HL-60/S4 (cell line): ENCODE measurements around the gene SPATA2L.

Experiments used
- in situ Hi-C: fragments of 300-500 bp; cut with MboI; formaldehyde crosslinking; loops from 2 replicates; pipeline ENCODE4 v1.14.3; 2022; ENCODE audit warnings: low sequenced_read_pairs

Gene SPATA2L, protein sequence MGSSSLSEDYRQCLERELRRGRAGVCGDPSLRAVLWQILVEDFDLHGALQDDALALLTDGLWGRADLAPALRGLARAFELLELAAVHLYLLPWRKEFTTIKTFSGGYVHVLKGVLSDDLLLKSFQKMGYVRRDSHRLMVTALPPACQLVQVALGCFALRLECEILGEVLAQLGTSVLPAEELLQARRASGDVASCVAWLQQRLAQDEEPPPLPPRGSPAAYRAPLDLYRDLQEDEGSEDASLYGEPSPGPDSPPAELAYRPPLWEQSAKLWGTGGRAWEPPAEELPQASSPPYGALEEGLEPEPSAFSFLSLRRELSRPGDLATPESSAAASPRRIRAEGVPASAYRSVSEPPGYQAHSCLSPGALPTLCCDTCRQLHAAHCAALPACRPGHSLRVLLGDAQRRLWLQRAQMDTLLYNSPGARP

GRCh38 chr16:89701425-89702406, at the start of gene SPATA2L:
SPATA2L (minus strand) TSS chr16:89701705; CDS start chr16:89701232, 473 bp downstream.
- in situ Hi-C loops = no loop called here

DNA sequence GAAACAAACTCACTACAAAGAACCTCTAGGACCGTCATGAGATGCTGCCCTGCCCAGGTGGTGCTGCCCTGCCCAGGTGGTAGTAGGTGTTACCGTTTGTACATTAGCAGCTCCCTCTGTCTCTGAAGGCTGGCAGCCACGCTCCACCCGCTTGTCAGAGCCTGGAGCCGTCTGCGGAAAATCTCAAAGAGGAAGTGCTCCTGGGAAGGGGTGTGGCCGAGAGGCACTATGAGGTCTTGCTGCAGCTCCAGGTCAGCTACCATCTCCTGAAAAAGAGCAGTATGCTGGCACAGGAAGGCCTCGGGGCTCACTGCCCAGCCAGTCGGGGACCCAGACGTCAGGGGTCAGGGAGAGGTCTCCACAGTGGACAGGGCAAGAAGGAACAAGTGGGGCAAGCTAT, 48.1 kb upstream of the SPATA2L start:
- in situ Hi-C loops = no loop called here

GRCh38 chr16:89748921-89749320, 47.4 kb upstream of the SPATA2L start:
- in situ Hi-C loops = no loop called here

- in situ Hi-C loops = no loop called here
Measured at GRCh38 chr16:89748076-89748475, 46.6 kb upstream of the SPATA2L start.

DNA sequence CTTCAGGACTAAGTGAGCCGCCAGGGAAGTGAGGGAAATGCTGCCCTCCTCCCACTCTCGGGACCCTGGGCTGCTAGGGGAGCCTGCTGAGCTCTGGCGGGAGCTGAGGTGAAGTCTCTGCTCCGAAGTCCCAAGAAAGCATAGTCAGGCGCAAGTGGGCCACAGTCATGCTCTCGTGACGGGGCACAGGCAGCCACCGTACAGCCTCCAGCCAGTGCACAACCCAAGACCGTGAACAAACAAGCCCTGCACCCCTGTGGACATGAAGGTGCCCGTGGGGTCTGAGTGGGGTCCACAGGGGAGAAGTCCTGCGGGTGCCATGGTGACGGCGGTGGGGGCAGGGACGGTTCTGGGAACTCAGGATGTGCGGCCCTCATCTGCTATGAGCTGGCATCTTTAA, 44.5 kb upstream of the SPATA2L start:
- in situ Hi-C loops = no loop called here

DNA sequence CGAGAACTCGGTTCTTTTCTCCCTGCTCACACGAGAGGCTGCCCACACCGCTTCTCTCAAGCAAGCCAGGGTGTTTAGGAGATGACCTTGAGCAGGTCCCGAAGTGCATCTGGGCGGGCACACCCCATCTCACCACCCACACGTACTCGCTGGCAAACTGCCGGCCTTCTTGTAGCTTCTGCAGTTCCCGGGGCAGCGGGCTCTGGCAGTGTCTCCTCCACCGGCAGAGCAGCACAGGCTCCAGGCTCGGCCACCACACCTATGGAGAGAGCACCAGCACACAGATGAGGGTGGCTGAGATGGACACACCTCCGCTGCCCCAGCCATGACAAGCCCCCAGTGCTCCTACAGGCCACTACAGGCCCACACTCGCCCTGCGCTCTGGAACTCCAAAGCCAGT, 43.3 kb upstream of the SPATA2L start:
- in situ Hi-C loops = no loop called here

GRCh38 chr16:89742948-89743347, 41.4 kb upstream of the SPATA2L start:
- in situ Hi-C loops = no loop called here

DNA sequence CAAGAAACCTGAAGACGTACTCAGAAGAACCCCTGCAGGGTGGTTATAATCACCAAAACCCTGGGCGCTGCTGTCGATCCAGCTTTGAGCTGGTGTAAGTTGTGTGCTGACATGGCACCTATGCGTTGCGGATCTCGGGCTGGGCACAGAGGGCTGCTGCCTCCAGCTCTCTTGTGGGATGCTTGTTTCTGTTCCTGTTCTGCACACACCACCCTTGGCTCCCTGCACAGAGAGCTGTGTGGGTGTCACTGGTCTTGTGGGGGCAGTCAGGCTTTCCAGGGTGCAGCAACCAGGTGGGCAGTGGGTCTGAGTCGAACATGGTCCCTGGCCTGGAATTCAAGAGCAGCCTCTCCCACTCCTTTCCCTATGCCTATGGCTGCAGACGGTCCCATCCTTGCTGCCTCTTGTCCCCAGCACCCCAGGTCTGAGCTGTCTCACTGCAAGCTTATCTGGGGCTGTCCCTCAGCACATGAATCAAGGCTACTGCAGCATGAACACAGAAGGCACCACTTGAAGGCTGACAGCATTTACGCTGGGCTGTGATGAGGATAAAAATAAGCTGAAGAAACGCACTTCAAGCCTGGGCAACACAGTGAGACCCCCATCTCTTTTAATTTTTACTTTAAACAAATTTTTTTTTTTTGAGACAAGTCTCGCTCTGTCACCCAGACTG, 40.0 kb upstream of the SPATA2L start:
- in situ Hi-C loops = no loop called here

DNA sequence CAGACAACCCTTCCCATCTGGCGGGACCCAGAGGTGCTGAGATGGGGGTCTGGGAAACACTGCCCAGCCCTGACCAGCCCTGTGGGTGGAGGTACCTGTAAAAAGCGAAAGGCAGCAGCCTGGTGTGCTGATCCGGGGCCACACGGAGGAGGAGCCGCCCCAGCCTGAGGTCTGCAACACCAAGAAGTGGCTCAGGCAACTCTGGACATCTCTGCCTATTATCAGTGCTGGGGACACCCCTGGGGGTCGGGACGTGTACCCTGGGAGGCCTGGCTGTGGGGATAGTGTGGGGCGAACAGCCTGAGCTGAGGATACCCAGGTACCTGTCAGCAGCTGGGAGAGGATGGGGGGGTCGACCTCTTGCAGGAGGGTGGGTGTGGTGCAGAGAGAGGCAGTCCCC, 37.9 kb upstream of the SPATA2L start:
- in situ Hi-C loops = no loop called here

GRCh38 chr16:89738538-89739317, 37.2 kb upstream of the SPATA2L start:
- in situ Hi-C loops = no loop called here

DNA sequence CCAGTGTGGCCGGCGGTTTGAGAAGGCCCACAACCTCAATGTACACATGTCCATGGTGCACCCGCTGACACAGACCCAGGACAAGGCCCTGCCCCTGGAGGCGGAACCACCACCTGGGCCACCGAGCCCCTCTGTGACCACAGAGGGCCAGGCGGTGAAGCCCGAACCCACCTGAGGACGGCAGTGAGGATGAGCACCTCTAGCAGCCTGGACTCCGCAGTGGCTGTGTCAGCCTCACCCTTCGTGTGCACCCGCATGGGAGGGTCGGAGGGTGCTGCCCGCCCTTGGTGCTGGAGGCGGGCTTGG, 36.5 kb upstream of the SPATA2L start:
- in situ Hi-C loops = no loop called here

DNA sequence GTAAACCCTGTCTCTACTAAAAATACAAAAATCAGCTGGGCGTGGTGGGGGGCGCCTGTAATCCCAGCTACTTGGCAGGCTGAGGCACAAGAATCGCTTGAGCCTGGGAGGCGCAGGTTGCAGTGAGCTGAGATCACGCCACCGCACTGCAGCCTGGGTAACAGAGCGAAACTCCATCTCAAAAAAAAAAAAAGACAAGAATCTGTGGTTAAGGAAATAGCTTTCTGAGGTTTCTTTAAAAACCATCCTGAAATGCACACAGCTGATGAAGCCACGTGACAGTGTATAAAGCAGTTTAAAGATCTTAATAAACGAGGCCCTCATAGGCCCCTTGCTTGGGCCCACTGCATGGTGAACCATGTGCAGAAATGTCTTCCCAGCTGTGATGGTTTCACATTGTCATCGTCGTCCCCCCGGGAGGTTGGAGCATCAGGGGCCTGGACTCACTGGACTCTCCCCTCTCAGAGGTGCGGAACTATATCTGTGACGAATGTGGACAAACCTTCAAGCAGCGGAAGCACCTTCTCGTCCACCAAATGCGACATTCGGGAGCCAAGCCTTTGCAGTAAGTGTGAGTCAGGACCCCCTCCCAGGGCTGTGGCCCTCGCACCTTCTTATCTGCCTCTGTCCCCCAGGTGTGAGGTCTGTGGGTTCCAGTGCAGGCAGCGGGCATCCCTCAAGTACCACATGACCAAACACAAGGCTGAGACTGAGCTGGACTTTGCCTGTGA, 36.0 kb upstream of the SPATA2L start:
- in situ Hi-C loops = no loop called here

- in situ Hi-C loops = no loop called here
Measured at GRCh38 chr16:89736554-89736953, 35.0 kb upstream of the SPATA2L start.

DNA sequence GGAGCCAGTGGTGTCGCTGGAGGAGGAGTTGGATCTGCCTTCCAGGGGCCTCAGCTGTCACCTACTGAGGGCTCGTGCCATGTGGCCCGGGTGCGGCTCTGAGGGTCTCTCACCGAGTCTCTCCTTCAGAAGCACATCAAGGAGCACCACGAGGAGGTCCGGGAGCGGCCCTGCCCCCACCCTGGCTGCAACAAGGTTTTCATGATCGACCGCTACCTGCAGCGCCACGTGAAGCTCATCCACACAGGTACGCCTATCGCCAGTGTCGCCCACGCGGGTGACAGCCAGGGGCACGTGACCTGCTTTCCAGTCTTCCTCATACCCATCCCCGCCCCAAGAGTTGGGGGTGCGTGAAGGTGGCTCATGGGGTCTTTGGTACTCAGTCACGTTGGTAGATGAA, 32.3 kb upstream of the SPATA2L start:
- in situ Hi-C loops = no loop called here

DNA sequence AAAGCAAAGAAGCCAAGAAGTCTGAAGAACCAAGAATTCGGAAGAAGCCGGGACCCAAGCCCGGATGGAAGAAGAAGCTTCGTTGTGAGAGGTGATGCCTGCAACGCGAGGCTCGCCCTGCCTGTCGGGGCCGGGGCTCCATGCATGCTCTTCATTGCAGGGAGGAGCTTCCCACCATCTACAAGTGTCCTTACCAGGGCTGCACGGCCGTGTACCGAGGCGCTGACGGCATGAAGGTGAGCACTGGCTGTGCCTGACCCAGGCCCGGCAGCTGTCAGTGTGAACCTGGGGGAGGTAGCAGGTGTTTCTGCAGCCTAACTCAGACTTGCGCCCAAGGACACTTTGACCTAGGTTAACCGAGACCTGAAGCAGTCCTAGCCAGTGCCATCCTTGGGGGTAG, 31.8 kb upstream of the SPATA2L start:
- in situ Hi-C loops = no loop called here

- in situ Hi-C loops = no loop called here
Measured at GRCh38 chr16:89732918-89733242, 31.4 kb upstream of the SPATA2L start.

GRCh38 chr16:89732142-89732917, 30.8 kb upstream of the SPATA2L start:
- in situ Hi-C loops = no loop called here

GRCh38 chr16:89730610-89731234, 29.2 kb upstream of the SPATA2L start:
- in situ Hi-C loops = no loop called here
